ENCODE measurements around the gene SLC41A1. TPM values are rescaled to one million over a fixed set of nuclear protein-coding genes. Genes with fewer than 3 reads are reported as not detected.

Gene SLC41A1
- total RNA-seq, 1 experiment from 2014 or later, result 17.2 TPM

DNA sequence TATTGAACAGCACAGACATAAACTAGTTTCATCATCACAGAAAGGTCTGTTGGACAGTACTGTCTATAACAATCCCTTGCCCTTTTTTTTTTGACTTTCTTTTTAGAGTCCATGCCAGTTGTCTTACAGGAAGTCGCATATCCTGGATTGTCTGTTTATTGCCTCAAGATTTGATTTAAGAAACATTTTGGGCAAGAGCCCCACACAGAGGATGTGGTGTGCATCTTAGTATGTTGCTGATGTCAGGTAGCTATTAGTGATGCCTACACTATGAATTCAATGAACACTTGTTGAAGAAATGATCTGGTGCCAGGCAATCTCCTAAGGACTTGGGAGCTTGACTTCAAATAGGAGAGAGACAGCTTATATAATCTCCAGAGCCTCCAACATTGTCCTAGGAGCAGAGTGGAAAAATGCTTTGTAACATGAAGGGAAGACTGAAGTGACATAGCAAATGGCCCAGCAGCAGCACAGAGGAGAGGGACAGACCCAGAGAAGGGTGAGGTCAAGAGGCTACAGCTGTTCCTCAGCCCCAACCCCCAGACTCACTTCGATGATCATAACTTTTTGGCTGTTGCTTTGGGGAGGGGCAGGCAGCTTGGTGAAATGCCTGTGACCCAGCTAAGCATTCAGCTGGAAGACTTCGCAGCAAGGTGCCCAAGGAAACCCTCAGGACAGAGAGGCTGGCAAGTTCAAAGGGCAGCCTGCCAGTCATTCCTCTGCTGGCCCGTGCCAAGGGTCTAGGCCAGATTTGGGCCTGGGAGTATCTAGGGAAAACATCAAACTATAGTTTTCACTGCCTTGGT is 30.2 kb downstream of the SLC41A1 start:
- DNase-seq (no peak), ATAC-seq (no peak)
- H3K36me3 ChIP-seq (ENCODE audit: low read depth, low read length), result no peaks in the 10 kb centered on the region
- no peaks in the 10 kb centered on the region for H3K27me3 ChIP-seq (ENCODE audit: low read length)
- ChIA-PET POLR2A (ENCODE audit: unreplicated experiment) (no interaction called here), CTCF (interaction anchor here (0.9 kb wide), 1 partner anchor 194 kb away, joined by 3 read pairs; no protein-coding TSS in a partner anchor)
- H3K4me3 ChIP-seq (ENCODE audit: low read length), result no peak overlapping the region
- no peaks in the 10 kb centered on the region for H4K20me1 ChIP-seq (ENCODE audit: low read length)
- no TSS peak for BruUV-seq (replicated peaks)
- no peaks in the 10 kb centered on the region for H3K4me1 ChIP-seq (ENCODE audit: insufficient read depth, low read length)
- no peaks in the 10 kb centered on the region for H3K79me2 ChIP-seq (ENCODE audit: low read length)
- H3F3A ChIP-seq (ENCODE audit: low read length, unreplicated experiment), result no peaks in the 10 kb centered on the region
- no peak overlapping the region for H2AFZ ChIP-seq (ENCODE audit: low read length)
- H3K27ac ChIP-seq (ENCODE audit: low read length), result no peak overlapping the region
- H3K9me3 ChIP-seq (ENCODE audit: low read length), result no peaks in the 10 kb centered on the region
- TF ChIP-seq EZH2phosphoT487 (IDR thresholded peaks at IDR 0.05; ENCODE audit: borderline replicate concordance, low read length) (no peak), EZH2 (IDR thresholded peaks at IDR 0.05; ENCODE audit: low read length, unreplicated experiment) (no peak)
- TF ChIP-seq, protein P1, sequence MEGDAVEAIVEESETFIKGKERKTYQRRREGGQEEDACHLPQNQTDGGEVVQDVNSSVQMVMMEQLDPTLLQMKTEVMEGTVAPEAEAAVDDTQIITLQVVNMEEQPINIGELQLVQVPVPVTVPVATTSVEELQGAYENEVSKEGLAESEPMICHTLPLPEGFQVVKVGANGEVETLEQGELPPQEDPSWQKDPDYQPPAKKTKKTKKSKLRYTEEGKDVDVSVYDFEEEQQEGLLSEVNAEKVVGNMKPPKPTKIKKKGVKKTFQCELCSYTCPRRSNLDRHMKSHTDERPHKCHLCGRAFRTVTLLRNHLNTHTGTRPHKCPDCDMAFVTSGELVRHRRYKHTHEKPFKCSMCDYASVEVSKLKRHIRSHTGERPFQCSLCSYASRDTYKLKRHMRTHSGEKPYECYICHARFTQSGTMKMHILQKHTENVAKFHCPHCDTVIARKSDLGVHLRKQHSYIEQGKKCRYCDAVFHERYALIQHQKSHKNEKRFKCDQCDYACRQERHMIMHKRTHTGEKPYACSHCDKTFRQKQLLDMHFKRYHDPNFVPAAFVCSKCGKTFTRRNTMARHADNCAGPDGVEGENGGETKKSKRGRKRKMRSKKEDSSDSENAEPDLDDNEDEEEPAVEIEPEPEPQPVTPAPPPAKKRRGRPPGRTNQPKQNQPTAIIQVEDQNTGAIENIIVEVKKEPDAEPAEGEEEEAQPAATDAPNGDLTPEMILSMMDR (conservative IDR thresholded peaks at IDR 0.05; ENCODE audit: low read depth, low read length), result no peak
- H3K9me2 ChIP-seq (replicated peaks; ENCODE audit: low read length), result no peaks in the 10 kb centered on the region
- intact Hi-C loops (cut with micrococcal nuclease), result no loop called here
- no peak overlapping the region for H3K4me2 ChIP-seq (ENCODE audit: low read length)
- no peak overlapping the region for H3K9ac ChIP-seq (ENCODE audit: low read length)

DNA sequence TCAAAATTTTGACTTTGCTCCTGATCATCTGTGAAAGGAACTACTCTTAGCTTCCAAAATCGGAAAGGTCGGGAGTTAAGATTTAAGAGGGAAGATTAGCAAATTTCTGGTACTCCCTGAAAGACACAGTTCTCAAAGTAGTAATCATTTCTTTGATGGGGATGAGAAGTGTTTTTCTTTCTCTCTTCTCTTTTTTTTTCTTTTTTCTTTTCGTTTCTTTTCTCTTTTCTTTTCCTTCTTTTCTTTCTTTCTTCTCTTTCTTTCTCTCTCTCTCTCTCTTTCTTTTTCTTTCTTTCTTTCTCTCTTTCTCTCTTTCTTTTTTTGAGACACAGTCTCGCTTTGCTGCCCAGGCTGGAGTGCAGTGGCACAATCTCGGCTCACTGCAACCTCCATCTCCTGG is 32.7 kb downstream of the SLC41A1 start:
- no peaks in the 10 kb centered on the region for H3K27me3 ChIP-seq (ENCODE audit: low read length)
- no peaks in the 10 kb centered on the region for H3K9me3 ChIP-seq (ENCODE audit: low read length)
- intact Hi-C loops (cut with micrococcal nuclease), result no loop called here
- no peaks in the 10 kb centered on the region for H3K9me2 ChIP-seq (replicated peaks; ENCODE audit: low read length)
- no peaks in the 10 kb centered on the region for H3F3A ChIP-seq (ENCODE audit: low read length, unreplicated experiment)
- H2AFZ ChIP-seq (ENCODE audit: low read length), result no peak overlapping the region
- H3K4me1 ChIP-seq (ENCODE audit: insufficient read depth, low read length), result peaks cover 4% of the 10 kb centered on the region; the same call in 1 of the 2 replicates
- ATAC-seq, result no peak
- BruUV-seq (replicated peaks), result no TSS peak
- no peak overlapping the region for H3K27ac ChIP-seq (ENCODE audit: low read length)
- H3K4me2 ChIP-seq (ENCODE audit: low read length), result no peak overlapping the region
- TF ChIP-seq EZH2 (IDR thresholded peaks at IDR 0.05; ENCODE audit: low read length, unreplicated experiment) (no peak), EZH2phosphoT487 (IDR thresholded peaks at IDR 0.05; ENCODE audit: borderline replicate concordance, low read length) (no peak)
- TF ChIP-seq, protein P1 (conservative IDR thresholded peaks at IDR 0.05; ENCODE audit: low read depth, low read length), result no peak
- H3K9ac ChIP-seq (ENCODE audit: low read length), result no peak overlapping the region
- POLR2A ChIA-PET (ENCODE audit: unreplicated experiment), result no interaction called here
- H3K36me3 ChIP-seq (ENCODE audit: low read depth, low read length), result no peaks in the 10 kb centered on the region
- H3K4me3 ChIP-seq (ENCODE audit: low read length), result no peak overlapping the region
- CTCF ChIA-PET, result no interaction called here
- DNase-seq, result no peak
- no peaks in the 10 kb centered on the region for H3K79me2 ChIP-seq (ENCODE audit: low read length)
- no peaks in the 10 kb centered on the region for H4K20me1 ChIP-seq (ENCODE audit: low read length)

DNA sequence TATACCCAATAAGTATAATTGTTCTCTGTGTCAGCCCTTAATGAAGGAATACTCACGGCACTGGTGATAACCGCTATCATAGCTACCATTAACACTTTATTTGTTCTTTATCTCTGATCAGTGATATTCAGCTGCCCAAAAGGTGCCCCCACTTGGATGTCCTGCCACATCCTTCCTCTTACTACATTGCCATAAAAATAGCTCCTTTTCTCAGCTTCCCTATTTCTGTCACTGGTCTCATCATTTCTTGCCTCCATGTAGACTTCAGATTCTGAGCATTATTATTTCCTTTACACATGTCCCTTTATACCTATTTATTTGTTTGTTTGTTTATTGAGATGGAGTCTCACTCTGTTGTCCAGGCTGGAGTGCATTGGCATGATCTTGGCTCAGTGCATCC is 35.0 kb downstream of the SLC41A1 start:
- Histone ChIP-seq H3K4me3 (ENCODE audit: low read length) (no peak overlapping the region), H3K79me2 (ENCODE audit: low read length) (no peaks in the 10 kb centered on the region), H3K4me2 (ENCODE audit: low read length) (no peak overlapping the region), H3K27me3 (ENCODE audit: low read length) (no peaks in the 10 kb centered on the region), H3K9me3 (ENCODE audit: low read length) (no peaks in the 10 kb centered on the region), H3K27ac (ENCODE audit: low read length) (no peak overlapping the region), H4K20me1 (ENCODE audit: low read length) (no peaks in the 10 kb centered on the region), H3K4me1 (ENCODE audit: insufficient read depth, low read length) (peaks cover 9% of the 10 kb centered on the region), H3F3A (ENCODE audit: low read length, unreplicated experiment) (no peaks in the 10 kb centered on the region), H2AFZ (ENCODE audit: low read length) (no peak overlapping the region), H3K9me2 (replicated peaks; ENCODE audit: low read length) (no peaks in the 10 kb centered on the region), H3K9ac (ENCODE audit: low read length) (no peak overlapping the region), H3K36me3 (ENCODE audit: low read depth, low read length) (no peaks in the 10 kb centered on the region)
- DNase-seq (no peak), ATAC-seq (no peak)
- POLR2A ChIA-PET (ENCODE audit: unreplicated experiment), result no interaction called here
- BruUV-seq (replicated peaks), result no TSS peak
- intact Hi-C loops (cut with micrococcal nuclease), result no loop called here
- CTCF ChIA-PET, result interaction anchor here (0.7 kb wide), 1 partner anchor 192 kb away, joined by 3 read pairs; no protein-coding TSS in a partner anchor
- TF ChIP-seq EZH2phosphoT487 (IDR thresholded peaks at IDR 0.05; ENCODE audit: borderline replicate concordance, low read length) (no peak), EZH2 (IDR thresholded peaks at IDR 0.05; ENCODE audit: low read length, unreplicated experiment) (no peak)
- TF ChIP-seq, protein P1 (conservative IDR thresholded peaks at IDR 0.05; ENCODE audit: low read depth, low read length), result no peak
